Gastrocnemius medialis (tissue), 4 donors: ENCODE data around the gene ADCY5. TPM values are rescaled to one million over a fixed set of nuclear protein-coding genes. Genes with fewer than 3 reads are reported as not detected.

Experiments
- ATAC-seq, 2 donors: fragments of 150-250 bp; one replicate each; pipeline ENCODE4 v1.9.1; 2016
- DNase-seq, 2 donors: peaks; one replicate each; pipeline ENCODE4 v3.0.0-alpha.2; 2019
- H3K27ac ChIP-seq, 4 donors: fragments of 200-600 bp; sonication (generic); 1 replicate in 1 of 4; 2 replicates in 3 of 4; pipeline ENCODE4 v1.5.1; 2016 to 2018; ENCODE audit warnings: mild to moderate bottlenecking in 2 of 4, moderate library complexity in 1 of 4
- H3K27me3 ChIP-seq, 3 donors: fragments of 200-600 bp; sonication (generic) in 2 of 3; 1 replicate in 1 of 3; 2 replicates in 2 of 3; pipeline versions ENCODE4 v1.5.1 to v1.6.0; 2016 to 2019; ENCODE audit warnings: mild to moderate bottlenecking in 1 of 3, moderate library complexity in 1 of 3
- H3K36me3 ChIP-seq, 2 donors: fragments of 200-600 bp; sonication (generic) in 1 of 2; one replicate each; pipeline ENCODE4 v1.5.1; 2017 to 2018
- H3K4me1 ChIP-seq, 2 donors: fragments of 200-600 bp; sonication (generic) in 1 of 2; one replicate each; pipeline ENCODE4 v1.5.1; 2016 to 2017; ENCODE audit warnings: mild to moderate bottlenecking in 2 of 2
- H3K4me3 ChIP-seq, 4 donors: fragments of 200-600 bp; sonication (generic) in 3 of 4; 1 replicate in 1 of 4; 2 replicates in 3 of 4; pipeline ENCODE4 v1.5.1; 2016 to 2019; ENCODE audit warnings: mild to moderate bottlenecking in 2 of 4
- H3K9me3 ChIP-seq, 3 donors: fragments of 200-600 bp; sonication (generic) in 2 of 3; 1 replicate in 1 of 3; 2 replicates in 2 of 3; pipeline ENCODE4 v1.5.1; 2016 to 2019
- POLR2A ChIP-seq, 2 donors: fragments of 450-650 bp; IDR thresholded peaks; one replicate each; pipeline ENCODE4 v1.6.1; 2017; ENCODE audit warnings: antibody characterized with exemption in 2 of 2, mild to moderate bottlenecking in 2 of 2, moderate library complexity in 2 of 2
- in situ Hi-C, 4 donors: fragments of 200-750 bp; cut with MboI; loops; one replicate each; pipeline versions ENCODE4 v1.15.0 to v1.8.0; 2017; ENCODE audit warnings: low sequenced_read_pairs in 4 of 4
- intact Hi-C: fragments of 100-400 bp; cut with DNase I; formaldehyde crosslinking; loops from one replicate; pipeline ENCODE4 v1.15.1; 2023; ENCODE audit warnings: low total_unique reads
- total RNA-seq, 4 donors: library from RNA; depleted of rRNA; stranded (reverse); fragments of >200 nt; gene quantifications; one replicate each; pipeline versions ENCODE4 v1.1.0 to v1.2.3, GENCODE V29; 2016
- TF ChIP-seq, protein P1 (sequence below), 5 experiments: fragments of 450-650 bp in 3 of 5; fragments of 200-600 bp in 2 of 5; sonication (generic) in 2 of 5; IDR thresholded peaks in 4 of 5; conservative IDR thresholded peaks in 1 of 5; 1 replicate in 4 of 5; 2 replicates in 1 of 5; pipeline ENCODE4 v1.5.1; 2016 to 2019; ENCODE audit warnings: antibody characterized with exemption in 5 of 5, mild to moderate bottlenecking in 3 of 5, moderate library complexity in 3 of 5

Gene ADCY5
- total RNA-seq, 4 donors from 2014 or later, result 1.0 to 6.4 (median 4.3) TPM

DNA sequence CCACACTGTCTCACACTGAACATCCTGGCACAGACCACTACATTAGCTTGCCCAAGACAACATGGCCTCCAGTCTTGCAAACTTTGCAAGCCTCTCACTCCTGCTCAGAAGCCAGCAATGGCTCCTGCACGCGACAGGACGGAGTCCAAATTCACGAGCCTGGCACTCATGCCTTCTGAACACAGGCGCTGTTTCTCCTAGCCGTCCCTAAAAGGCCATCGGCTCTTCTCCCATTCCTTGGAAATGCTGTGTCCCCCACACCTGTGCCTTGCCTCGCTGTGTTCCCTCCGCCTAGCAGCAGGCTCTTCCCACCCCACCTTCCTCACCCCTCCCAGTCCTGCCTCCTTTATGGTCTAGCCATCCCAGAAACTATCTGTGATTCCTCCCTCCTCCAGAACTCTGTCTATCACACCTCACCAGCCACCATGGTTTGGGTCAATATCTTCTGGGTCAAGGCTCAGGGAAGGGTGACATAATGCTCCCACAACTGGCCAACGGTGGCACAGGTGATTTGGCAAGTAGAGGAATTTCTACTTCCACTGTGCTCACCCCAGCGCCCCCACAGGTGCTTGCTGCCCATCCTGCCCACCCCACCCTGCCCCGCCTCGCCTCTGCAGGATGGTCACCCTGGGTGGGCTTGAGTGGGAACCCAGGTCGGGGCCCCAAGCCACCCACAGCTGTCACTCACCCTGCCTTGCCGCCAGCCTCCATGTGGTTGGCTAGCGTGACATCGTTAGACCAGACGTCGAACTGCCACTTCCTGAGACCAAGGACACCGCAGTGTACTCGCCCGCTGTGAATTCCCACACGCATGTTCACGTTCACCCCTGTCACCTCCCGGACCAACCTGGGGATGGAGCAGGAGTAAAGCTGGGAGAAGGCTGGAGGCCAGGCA is 120.7 kb downstream of the ADCY5 start:
- DNase-seq, result no peak
- Histone ChIP-seq H3K9me3 (no peaks in the 10 kb centered on the region), H3K4me1 (no peaks in the 10 kb centered on the region), H3K27ac (no peak overlapping the region), H3K27me3 (no peaks in the 10 kb centered on the region), H3K4me3 (no peak overlapping the region), H3K36me3 (no peaks in the 10 kb centered on the region)
- ATAC-seq, result peak in 1 of 2 donors; percentile 20
- intact Hi-C loops (loop anchor here (2.0 kb wide), 1 partner anchor 231 kb away; no protein-coding TSS in a partner anchor), in situ Hi-C loops (loop anchor here (5.0 to 25.0 kb wide), 3 partner anchors 159 to 229 kb away; no protein-coding TSS in a partner anchor)
- TF ChIP-seq, protein P1, sequence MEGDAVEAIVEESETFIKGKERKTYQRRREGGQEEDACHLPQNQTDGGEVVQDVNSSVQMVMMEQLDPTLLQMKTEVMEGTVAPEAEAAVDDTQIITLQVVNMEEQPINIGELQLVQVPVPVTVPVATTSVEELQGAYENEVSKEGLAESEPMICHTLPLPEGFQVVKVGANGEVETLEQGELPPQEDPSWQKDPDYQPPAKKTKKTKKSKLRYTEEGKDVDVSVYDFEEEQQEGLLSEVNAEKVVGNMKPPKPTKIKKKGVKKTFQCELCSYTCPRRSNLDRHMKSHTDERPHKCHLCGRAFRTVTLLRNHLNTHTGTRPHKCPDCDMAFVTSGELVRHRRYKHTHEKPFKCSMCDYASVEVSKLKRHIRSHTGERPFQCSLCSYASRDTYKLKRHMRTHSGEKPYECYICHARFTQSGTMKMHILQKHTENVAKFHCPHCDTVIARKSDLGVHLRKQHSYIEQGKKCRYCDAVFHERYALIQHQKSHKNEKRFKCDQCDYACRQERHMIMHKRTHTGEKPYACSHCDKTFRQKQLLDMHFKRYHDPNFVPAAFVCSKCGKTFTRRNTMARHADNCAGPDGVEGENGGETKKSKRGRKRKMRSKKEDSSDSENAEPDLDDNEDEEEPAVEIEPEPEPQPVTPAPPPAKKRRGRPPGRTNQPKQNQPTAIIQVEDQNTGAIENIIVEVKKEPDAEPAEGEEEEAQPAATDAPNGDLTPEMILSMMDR (IDR thresholded peaks at IDR 0.05 in 4 of 5, conservative IDR thresholded peaks at IDR 0.05 in 1 of 5), result no peak
- TF ChIP-seq POLR2A (IDR thresholded peaks at IDR 0.05), result no peak

DNA sequence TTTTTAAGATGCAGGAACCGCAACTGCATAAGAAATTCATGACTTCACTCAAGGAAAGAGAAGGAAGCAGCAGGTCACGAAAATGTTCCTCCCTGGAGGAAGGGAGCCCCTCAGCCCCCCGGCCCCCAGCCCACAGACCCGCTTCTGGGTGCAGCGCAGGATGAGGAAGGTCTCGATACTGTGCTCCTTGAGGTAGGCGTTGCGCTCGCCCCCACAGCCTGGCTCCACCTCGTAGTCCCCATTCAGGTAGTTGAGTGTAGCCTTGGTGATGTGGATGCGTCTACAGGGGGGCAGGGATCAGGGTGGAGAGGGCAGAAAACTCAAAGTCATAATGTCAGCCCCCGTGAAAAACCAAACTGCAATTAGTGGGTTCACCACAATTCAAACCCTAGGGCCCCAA is 121.4 kb downstream of the ADCY5 start:
- Histone ChIP-seq H3K36me3 (no peaks in the 10 kb centered on the region), H3K27me3 (no peaks in the 10 kb centered on the region), H3K27ac (no peak overlapping the region), H3K4me3 (no peak overlapping the region), H3K4me1 (no peaks in the 10 kb centered on the region), H3K9me3 (no peaks in the 10 kb centered on the region)
- DNase-seq (no peak), ATAC-seq (no peak)
- intact Hi-C loops (no loop called here), in situ Hi-C loops (loop anchor here (5.0 to 25.0 kb wide), 3 partner anchors 160 to 230 kb away; no protein-coding TSS in a partner anchor)
- no peak for TF ChIP-seq POLR2A (IDR thresholded peaks at IDR 0.05)
- TF ChIP-seq, protein P1 (IDR thresholded peaks at IDR 0.05 in 4 of 5, conservative IDR thresholded peaks at IDR 0.05 in 1 of 5), result no peak

GRCh38 chr3:123326531-123326930 is 122.4 kb downstream of the ADCY5 start:
- no peak overlapping the region for H3K4me3 ChIP-seq
- DNase-seq (no peak), ATAC-seq (no peak)
- H3K27me3 ChIP-seq, result no peaks in the 10 kb centered on the region
- TF ChIP-seq POLR2A (IDR thresholded peaks at IDR 0.05), result no peak
- TF ChIP-seq, protein P1 (IDR thresholded peaks at IDR 0.05 in 4 of 5, conservative IDR thresholded peaks at IDR 0.05 in 1 of 5), result no peak
- in situ Hi-C loops (loop anchor here (5.0 to 25.0 kb wide), 3 partner anchors 161 to 231 kb away; no protein-coding TSS in a partner anchor), intact Hi-C loops (no loop called here)
- H3K27ac ChIP-seq, result no peak overlapping the region
- no peaks in the 10 kb centered on the region for H3K9me3 ChIP-seq
- no peaks in the 10 kb centered on the region for H3K36me3 ChIP-seq
- H3K4me1 ChIP-seq, result no peaks in the 10 kb centered on the region

DNA sequence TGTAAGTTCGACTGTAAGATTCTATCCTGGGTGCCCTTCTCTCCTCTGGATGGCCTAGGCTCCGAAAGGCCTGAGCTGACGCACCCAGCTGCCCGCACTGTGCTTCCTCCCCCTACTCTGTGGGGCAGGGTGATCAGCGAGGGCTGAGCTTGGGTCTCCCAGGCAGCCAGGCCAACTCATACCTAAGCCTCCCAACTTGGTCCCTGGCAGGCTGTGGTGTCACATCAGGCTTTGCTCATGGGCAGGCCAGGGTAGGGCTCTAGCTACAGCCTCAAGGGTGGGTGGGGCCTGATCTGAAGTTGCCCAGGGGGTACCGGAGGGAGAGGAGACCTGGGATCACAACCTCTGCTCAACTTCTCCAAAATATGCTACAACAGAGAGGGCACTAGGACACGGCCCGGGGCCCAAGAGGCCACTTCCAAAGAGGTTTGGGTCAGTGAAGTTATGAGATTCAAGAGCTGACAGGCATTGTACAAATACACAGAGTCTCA is 123.1 kb downstream of the ADCY5 start:
- no peaks in the 10 kb centered on the region for H3K4me1 ChIP-seq
- DNase-seq (no peak), ATAC-seq (no peak)
- intact Hi-C loops, result no loop called here
- in situ Hi-C loops, result loop anchor here (5.0 to 25.0 kb wide), 3 partner anchors 161 to 231 kb away; no protein-coding TSS in a partner anchor
- TF ChIP-seq, protein P1 (IDR thresholded peaks at IDR 0.05 in 4 of 5, conservative IDR thresholded peaks at IDR 0.05 in 1 of 5), result no peak
- no peak for TF ChIP-seq POLR2A (IDR thresholded peaks at IDR 0.05)
- no peak overlapping the region for H3K27ac ChIP-seq
- no peaks in the 10 kb centered on the region for H3K9me3 ChIP-seq
- no peaks in the 10 kb centered on the region for H3K27me3 ChIP-seq
- H3K4me3 ChIP-seq, result no peak overlapping the region
- H3K36me3 ChIP-seq, result no peaks in the 10 kb centered on the region
